IPS-15b (cell line): ENCODE results near the gene CFI.

Experiments
- H3K27me3 ChIP-seq: one replicate; pipeline ENCODE4 v1.6.1; 2013; ENCODE audit warnings: low read length; ENCODE audit not compliant: control insufficient read depth, insufficient read depth
- H3K36me3 ChIP-seq: one replicate; pipeline ENCODE4 v1.6.1; 2013; ENCODE audit warnings: low read length; ENCODE audit not compliant: control insufficient read depth, insufficient read depth
- H3K4me1 ChIP-seq: one replicate; pipeline ENCODE4 v1.6.1; 2013; ENCODE audit warnings: mild to moderate bottlenecking, low read length; ENCODE audit not compliant: control insufficient read depth, insufficient read depth
- H3K4me3 ChIP-seq: one replicate; pipeline ENCODE4 v1.5.1; 2013; ENCODE audit warnings: low read depth, low read length
- H3K9ac ChIP-seq: one replicate; pipeline ENCODE4 v1.6.1; 2013; ENCODE audit warnings: low read depth, mild to moderate bottlenecking, low read length
- H3K9me3 ChIP-seq: one replicate; pipeline ENCODE4 v1.6.1; 2013; ENCODE audit warnings: mild to moderate bottlenecking, low read length; ENCODE audit not compliant: control insufficient read depth, insufficient read depth

CFI gene

GRCh38 chr4:109801895-109802319 is at the start of gene CFI:
Gene CFI, minus strand, starts transcription at chr4:109801999. Its CDS starts 28 bp downstream, at chr4:109801971.
- no peaks in the 10 kb centered on the region for H3K9me3 ChIP-seq
- H3K9ac ChIP-seq = no peak within 1 kb of the TSS
- H3K4me1 ChIP-seq = no peaks in the 10 kb centered on the region
- no peak within 1 kb of the TSS for H3K4me3 ChIP-seq
- H3K27me3 ChIP-seq = no peaks in the 10 kb centered on the region
- H3K36me3 ChIP-seq = no peaks in the 10 kb centered on the region

DNA sequence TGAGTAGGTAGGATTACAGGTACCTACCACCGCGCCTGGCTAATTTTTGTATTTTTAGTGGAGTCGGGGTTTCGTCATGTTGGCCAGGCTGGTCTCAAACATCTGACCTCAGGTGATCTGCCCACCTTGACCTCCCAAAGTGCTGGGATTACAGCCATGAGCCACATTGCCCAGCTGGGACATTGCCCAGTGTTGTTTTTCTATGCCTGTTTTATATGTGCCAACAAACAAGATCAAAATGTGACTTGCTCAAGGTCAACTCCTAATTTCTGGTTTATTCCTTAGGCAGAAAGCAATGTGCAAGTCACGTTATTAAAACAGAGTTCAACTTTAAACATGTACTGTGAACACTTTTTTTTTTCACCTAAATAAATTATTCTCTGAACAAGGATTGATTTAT is 48.8 kb upstream of the CFI start:
- H3K27me3 ChIP-seq = no peaks in the 10 kb centered on the region
- H3K4me1 ChIP-seq = no peaks in the 10 kb centered on the region
- no peak overlapping the region for H3K4me3 ChIP-seq
- no peaks in the 10 kb centered on the region for H3K9me3 ChIP-seq
- H3K36me3 ChIP-seq = no peaks in the 10 kb centered on the region
- no peak overlapping the region for H3K9ac ChIP-seq

- Histone ChIP-seq H3K27me3 (no peaks in the 10 kb centered on the region), H3K36me3 (no peaks in the 10 kb centered on the region), H3K9me3 (no peaks in the 10 kb centered on the region), H3K4me1 (no peaks in the 10 kb centered on the region), H3K4me3 (no peak overlapping the region), H3K9ac (no peak overlapping the region)
Observed at GRCh38 chr4:109848501-109848900, 46.7 kb upstream of the CFI start.

- no peaks in the 10 kb centered on the region for H3K36me3 ChIP-seq
- H3K9me3 ChIP-seq = no peaks in the 10 kb centered on the region
- no peak within 1 kb of the TSS for H3K9ac ChIP-seq
- H3K27me3 ChIP-seq = no peaks in the 10 kb centered on the region
- no peak within 1 kb of the TSS for H3K4me3 ChIP-seq
- H3K4me1 ChIP-seq = no peaks in the 10 kb centered on the region
Observed at GRCh38 chr4:109847896-109848442, 46.2 kb upstream of the CFI start, which contains the start of gene LRIT3. Gene LRIT3, plus strand, starts transcription at chr4:109848107. Its CDS starts 95 bp downstream, at chr4:109848202.

DNA sequence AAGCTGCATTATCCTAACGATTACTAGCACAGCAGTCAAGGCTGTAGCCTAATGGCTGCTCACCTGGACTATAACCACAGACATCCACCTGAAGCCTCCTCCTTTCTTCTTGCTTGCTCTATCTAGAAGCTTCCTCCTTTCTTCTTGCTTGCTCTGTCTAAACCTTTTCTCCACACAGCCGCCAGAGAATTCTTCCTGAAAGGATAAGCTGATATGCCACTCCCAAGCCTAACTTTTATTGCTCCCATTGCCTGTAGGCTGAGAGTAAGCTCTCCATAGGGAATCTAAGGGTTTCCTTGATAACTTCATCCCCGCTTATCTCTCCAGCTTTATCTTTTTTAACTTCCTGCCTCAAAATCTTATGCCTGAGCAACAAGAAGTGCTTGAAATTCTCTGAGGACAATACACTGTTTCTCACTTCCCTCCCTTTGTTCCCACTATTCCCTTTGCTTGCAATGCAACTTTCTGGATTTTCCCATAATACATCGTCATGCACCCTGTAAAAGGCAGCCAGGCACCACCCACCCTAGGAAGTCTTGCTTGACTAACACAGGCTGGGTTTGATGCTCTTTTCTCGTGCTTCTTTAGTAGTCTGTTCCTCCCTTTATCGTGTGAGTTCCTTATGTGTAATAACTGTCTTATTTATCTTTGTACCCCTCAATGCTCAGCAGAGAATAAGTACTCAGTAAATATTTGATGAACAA is 44.7 kb upstream of the CFI start:
- H3K36me3 ChIP-seq = no peaks in the 10 kb centered on the region
- H3K27me3 ChIP-seq = no peaks in the 10 kb centered on the region
- H3K9me3 ChIP-seq = no peaks in the 10 kb centered on the region
- H3K4me3 ChIP-seq = no peak overlapping the region
- no peaks in the 10 kb centered on the region for H3K4me1 ChIP-seq
- H3K9ac ChIP-seq = no peak overlapping the region

DNA sequence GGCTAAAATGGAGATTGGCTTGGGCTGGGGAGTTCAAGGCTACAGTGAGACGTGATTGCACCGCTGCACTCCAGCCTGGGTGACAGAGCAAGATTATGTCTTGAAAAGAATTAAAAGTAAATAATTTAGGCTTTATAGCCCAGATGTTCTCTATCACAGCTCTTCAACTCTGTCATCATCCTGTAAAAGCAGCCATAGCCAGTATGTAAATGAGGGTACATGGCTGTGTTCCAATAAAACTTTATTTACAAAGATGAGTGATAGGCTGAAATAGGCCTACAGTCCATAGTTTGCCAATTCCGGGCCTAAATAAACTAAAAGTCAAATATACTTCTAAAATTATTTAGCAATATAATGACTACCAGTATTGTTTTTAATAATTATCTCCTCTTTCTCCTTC is 35.2 kb upstream of the CFI start:
- Histone ChIP-seq H3K36me3 (no peaks in the 10 kb centered on the region), H3K9me3 (no peaks in the 10 kb centered on the region), H3K27me3 (no peaks in the 10 kb centered on the region), H3K9ac (no peak overlapping the region), H3K4me3 (no peak overlapping the region), H3K4me1 (no peaks in the 10 kb centered on the region)

DNA sequence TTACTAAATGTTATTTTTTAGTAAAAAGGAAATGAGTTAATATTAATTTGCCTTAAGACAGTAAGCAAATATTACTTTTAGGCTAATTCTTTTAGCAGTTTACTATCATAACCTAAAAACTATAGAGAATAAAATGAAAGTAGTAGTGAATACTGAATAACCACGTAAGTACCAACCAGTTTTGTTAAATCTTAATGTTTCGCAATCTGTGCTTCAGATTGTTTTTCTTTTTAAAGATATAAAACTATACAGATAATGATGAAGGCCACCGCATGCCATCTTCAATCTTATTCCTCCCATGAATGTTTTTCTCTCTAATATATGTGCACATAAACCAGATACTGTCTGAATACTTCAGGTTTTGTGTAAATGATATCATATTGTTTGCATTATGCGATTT is 32.0 kb upstream of the CFI start:
- no peak overlapping the region for H3K4me3 ChIP-seq
- no peak overlapping the region for H3K9ac ChIP-seq
- H3K9me3 ChIP-seq = no peaks in the 10 kb centered on the region
- no peaks in the 10 kb centered on the region for H3K4me1 ChIP-seq
- H3K36me3 ChIP-seq = no peaks in the 10 kb centered on the region
- H3K27me3 ChIP-seq = no peaks in the 10 kb centered on the region

GRCh38 chr4:109827672-109828071 is 25.9 kb upstream of the CFI start, which contains the start of gene RRH:
Gene RRH, plus strand, starts transcription at chr4:109827972. Its CDS starts 56 bp downstream, at chr4:109828028.
- Histone ChIP-seq H3K9ac (no peak within 1 kb of the TSS), H3K27me3 (no peaks in the 10 kb centered on the region), H3K9me3 (no peaks in the 10 kb centered on the region), H3K4me1 (no peaks in the 10 kb centered on the region), H3K4me3 (no peak within 1 kb of the TSS), H3K36me3 (peaks cover 3% of the 10 kb centered on the region)

DNA sequence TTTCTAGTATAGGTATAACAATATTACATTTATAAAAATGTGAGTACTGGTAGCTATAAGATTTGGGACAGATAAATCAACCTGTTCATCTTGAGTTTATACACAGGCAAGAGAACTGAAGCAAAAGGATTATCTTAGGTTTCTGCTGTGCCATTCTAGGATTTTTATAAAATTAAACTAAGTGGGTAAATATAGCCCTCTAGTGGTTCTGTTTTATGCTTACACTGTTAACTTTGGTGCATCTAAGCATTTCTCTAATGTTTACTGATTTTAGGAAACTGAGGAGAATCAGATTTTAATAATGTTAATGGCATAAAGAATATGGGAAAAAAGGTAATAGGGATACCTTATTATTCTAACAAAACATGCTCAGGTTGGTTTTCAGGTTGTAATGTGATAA is 24.9 kb upstream of the CFI start:
- H3K36me3 ChIP-seq = peaks cover 3% of the 10 kb centered on the region
- no peaks in the 10 kb centered on the region for H3K4me1 ChIP-seq
- no peak overlapping the region for H3K9ac ChIP-seq
- H3K9me3 ChIP-seq = no peaks in the 10 kb centered on the region
- no peaks in the 10 kb centered on the region for H3K27me3 ChIP-seq
- H3K4me3 ChIP-seq = no peak overlapping the region

DNA sequence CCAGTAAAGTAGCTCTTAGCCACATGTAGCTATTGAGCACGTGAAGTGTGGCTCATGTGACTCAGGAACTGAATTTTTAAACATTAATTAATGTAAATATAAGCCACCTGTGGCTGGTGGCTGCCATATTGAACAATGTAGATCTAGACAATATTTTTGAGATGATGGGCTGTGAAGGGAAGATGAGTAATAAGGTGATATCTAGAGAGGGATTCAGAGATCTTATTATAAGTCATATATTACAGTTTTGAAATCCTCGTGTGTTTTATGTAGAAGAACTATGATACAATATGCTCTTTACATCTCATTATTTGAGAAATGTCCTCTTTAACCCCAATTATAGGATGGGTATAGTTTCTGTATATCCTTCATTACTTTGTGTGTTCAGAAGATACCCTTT is 19.4 kb upstream of the CFI start:
- no peak overlapping the region for H3K9ac ChIP-seq
- no peaks in the 10 kb centered on the region for H3K27me3 ChIP-seq
- no peak overlapping the region for H3K4me3 ChIP-seq
- H3K9me3 ChIP-seq = no peaks in the 10 kb centered on the region
- peaks cover 8% of the 10 kb centered on the region for H3K4me1 ChIP-seq
- H3K36me3 ChIP-seq = peaks cover 3% of the 10 kb centered on the region

GRCh38 chr4:109820563-109820962 is 18.8 kb upstream of the CFI start:
- Histone ChIP-seq H3K4me1 (peaks cover 8% of the 10 kb centered on the region), H3K4me3 (no peak overlapping the region), H3K9me3 (no peaks in the 10 kb centered on the region), H3K27me3 (no peaks in the 10 kb centered on the region), H3K9ac (no peak overlapping the region), H3K36me3 (peaks cover 3% of the 10 kb centered on the region)

DNA sequence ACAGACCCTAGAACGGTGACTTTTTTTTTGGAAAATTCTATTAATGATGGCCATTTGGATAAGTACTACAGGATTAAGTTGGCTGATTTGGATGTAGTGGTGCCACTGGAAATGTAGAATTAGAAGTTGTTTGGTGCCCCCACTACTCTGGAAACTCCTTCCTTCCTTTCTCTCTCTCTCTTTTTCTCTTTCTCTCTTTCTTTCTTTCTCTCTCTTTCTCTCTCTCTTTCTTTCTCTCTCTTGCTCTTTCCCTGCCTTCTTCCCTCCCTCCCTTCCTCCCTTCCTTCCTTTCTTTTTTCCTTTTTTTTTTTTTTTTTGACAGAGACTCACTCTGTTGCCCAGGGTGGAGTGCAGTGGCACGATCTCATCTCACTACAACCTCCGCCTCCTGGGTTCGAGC is 16.5 kb upstream of the CFI start:
- Histone ChIP-seq H3K9me3 (no peaks in the 10 kb centered on the region), H3K9ac (no peak overlapping the region), H3K36me3 (no peaks in the 10 kb centered on the region), H3K27me3 (no peaks in the 10 kb centered on the region), H3K4me1 (peaks cover 8% of the 10 kb centered on the region), H3K4me3 (no peak overlapping the region)
